ENCODE measurements around the gene SPAG16.
A peak's percentile ranks its signal among the peaks of the same experiment; 100 is the strongest.

SPAG16 gene

GRCh38 chr2:213806125-213806726 lies 522.0 kb downstream of the SPAG16 start:
- H3K9me2 ChIP-seq (replicated peaks; ENCODE audit: insufficient read depth, low read length) = no peaks in the 10 kb centered on the region
- TF ChIP-seq, protein P1, sequence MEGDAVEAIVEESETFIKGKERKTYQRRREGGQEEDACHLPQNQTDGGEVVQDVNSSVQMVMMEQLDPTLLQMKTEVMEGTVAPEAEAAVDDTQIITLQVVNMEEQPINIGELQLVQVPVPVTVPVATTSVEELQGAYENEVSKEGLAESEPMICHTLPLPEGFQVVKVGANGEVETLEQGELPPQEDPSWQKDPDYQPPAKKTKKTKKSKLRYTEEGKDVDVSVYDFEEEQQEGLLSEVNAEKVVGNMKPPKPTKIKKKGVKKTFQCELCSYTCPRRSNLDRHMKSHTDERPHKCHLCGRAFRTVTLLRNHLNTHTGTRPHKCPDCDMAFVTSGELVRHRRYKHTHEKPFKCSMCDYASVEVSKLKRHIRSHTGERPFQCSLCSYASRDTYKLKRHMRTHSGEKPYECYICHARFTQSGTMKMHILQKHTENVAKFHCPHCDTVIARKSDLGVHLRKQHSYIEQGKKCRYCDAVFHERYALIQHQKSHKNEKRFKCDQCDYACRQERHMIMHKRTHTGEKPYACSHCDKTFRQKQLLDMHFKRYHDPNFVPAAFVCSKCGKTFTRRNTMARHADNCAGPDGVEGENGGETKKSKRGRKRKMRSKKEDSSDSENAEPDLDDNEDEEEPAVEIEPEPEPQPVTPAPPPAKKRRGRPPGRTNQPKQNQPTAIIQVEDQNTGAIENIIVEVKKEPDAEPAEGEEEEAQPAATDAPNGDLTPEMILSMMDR (IDR thresholded peaks at IDR 0.05; ENCODE audit: insufficient read depth, low read length, poor library complexity, severe bottlenecking) = peak; percentile 43
- no peak for TF ChIP-seq EZH2phosphoT487 (conservative IDR thresholded peaks at IDR 0.05; ENCODE audit: low read length)
- H3K9ac ChIP-seq (ENCODE audit: low read length) = no peak overlapping the region
- H2AFZ ChIP-seq (ENCODE audit: low read depth, low read length, severe bottlenecking) = no peak overlapping the region
- H3F3A ChIP-seq (ENCODE audit: insufficient read depth) = no peaks in the 10 kb centered on the region
- no peaks in the 10 kb centered on the region for H3K79me2 ChIP-seq (ENCODE audit: insufficient read depth, low read length)
- no peaks in the 10 kb centered on the region for H4K20me1 ChIP-seq (ENCODE audit: low read depth, low read length)
- no peaks in the 10 kb centered on the region for H3K36me3 ChIP-seq (ENCODE audit: low read length)
- no peaks in the 10 kb centered on the region for H3K9me3 ChIP-seq (ENCODE audit: insufficient read depth, low read length)
- no peak overlapping the region for H3K4me3 ChIP-seq (ENCODE audit: insufficient read depth, low read length, poor library complexity, severe bottlenecking)
- no peak overlapping the region for H3K4me2 ChIP-seq (ENCODE audit: low read depth, low read length, poor library complexity, severe bottlenecking)
- H3K27ac ChIP-seq (ENCODE audit: low read depth, low read length) = no peak overlapping the region
- H3K27me3 ChIP-seq (ENCODE audit: low read length) = no peaks in the 10 kb centered on the region

- Histone ChIP-seq H3K4me3 (ENCODE audit: insufficient read depth, low read length, poor library complexity, severe bottlenecking) (no peak overlapping the region), H3K36me3 (ENCODE audit: low read length) (no peaks in the 10 kb centered on the region), H3K27me3 (ENCODE audit: low read length) (no peaks in the 10 kb centered on the region), H3K9me2 (replicated peaks; ENCODE audit: insufficient read depth, low read length) (no peaks in the 10 kb centered on the region), H3K9me3 (ENCODE audit: insufficient read depth, low read length) (no peaks in the 10 kb centered on the region), H2AFZ (ENCODE audit: low read depth, low read length, severe bottlenecking) (no peak overlapping the region), H4K20me1 (ENCODE audit: low read depth, low read length) (no peaks in the 10 kb centered on the region), H3K27ac (ENCODE audit: low read depth, low read length) (no peak overlapping the region), H3K9ac (ENCODE audit: low read length) (no peak overlapping the region), H3F3A (ENCODE audit: insufficient read depth) (no peaks in the 10 kb centered on the region), H3K4me2 (ENCODE audit: low read depth, low read length, poor library complexity, severe bottlenecking) (no peak overlapping the region), H3K79me2 (ENCODE audit: insufficient read depth, low read length) (no peaks in the 10 kb centered on the region)
- TF ChIP-seq EZH2phosphoT487 (conservative IDR thresholded peaks at IDR 0.05; ENCODE audit: low read length) = no peak
- TF ChIP-seq, protein P1 (IDR thresholded peaks at IDR 0.05; ENCODE audit: insufficient read depth, low read length, poor library complexity, severe bottlenecking) = no peak
Measured at GRCh38 chr2:213816583-213816982, 532.3 kb downstream of the SPAG16 start.

DNA sequence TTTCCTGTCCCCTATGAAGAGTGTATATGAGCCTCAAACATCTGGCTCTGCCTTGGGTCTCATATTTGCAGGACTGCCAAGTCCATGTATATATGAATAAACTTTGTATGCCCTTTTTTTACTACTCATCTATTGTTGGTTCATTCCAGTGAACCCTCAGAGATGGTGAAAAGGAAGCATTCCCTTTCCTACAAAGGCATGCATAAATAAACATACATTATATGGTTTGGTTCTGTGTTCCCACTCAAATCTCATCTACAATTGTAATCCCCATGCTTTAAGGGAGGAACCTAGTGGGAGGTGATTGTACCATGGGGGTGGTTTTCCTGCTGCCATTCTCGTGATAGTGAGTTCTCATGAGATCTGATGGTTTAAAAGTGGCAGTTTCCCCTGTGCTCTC lies 534.2 kb downstream of the SPAG16 start:
- H2AFZ ChIP-seq (ENCODE audit: low read depth, low read length, severe bottlenecking) = no peak overlapping the region
- no peaks in the 10 kb centered on the region for H3K9me2 ChIP-seq (replicated peaks; ENCODE audit: insufficient read depth, low read length)
- H3K9ac ChIP-seq (ENCODE audit: low read length) = no peak overlapping the region
- no peaks in the 10 kb centered on the region for H3K27me3 ChIP-seq (ENCODE audit: low read length)
- no peaks in the 10 kb centered on the region for H3K9me3 ChIP-seq (ENCODE audit: insufficient read depth, low read length)
- no peaks in the 10 kb centered on the region for H3K36me3 ChIP-seq (ENCODE audit: low read length)
- TF ChIP-seq, protein P1 (IDR thresholded peaks at IDR 0.05; ENCODE audit: insufficient read depth, low read length, poor library complexity, severe bottlenecking) = no peak
- no peak for TF ChIP-seq EZH2phosphoT487 (conservative IDR thresholded peaks at IDR 0.05; ENCODE audit: low read length)
- H3K27ac ChIP-seq (ENCODE audit: low read depth, low read length) = no peak overlapping the region
- H3F3A ChIP-seq (ENCODE audit: insufficient read depth) = no peaks in the 10 kb centered on the region
- H4K20me1 ChIP-seq (ENCODE audit: low read depth, low read length) = no peaks in the 10 kb centered on the region
- no peaks in the 10 kb centered on the region for H3K79me2 ChIP-seq (ENCODE audit: insufficient read depth, low read length)
- no peak overlapping the region for H3K4me2 ChIP-seq (ENCODE audit: low read depth, low read length, poor library complexity, severe bottlenecking)
- H3K4me3 ChIP-seq (ENCODE audit: insufficient read depth, low read length, poor library complexity, severe bottlenecking) = no peak overlapping the region
